Mesothelial cell of epicardium (in vitro differentiated cells): ENCODE measurements around the gene ANKDD1B. TPM values are rescaled to one million over a fixed set of nuclear protein-coding genes. Genes with fewer than 3 reads are reported as not detected.
A peak's percentile ranks its signal among the peaks of the same experiment; 100 is the strongest.

Experiments used
- DNase-seq, 2 experiments: peaks; one replicate each; pipeline ENCODE4 v3.0.0; 2021; ENCODE audit warnings: low spot score in 2 of 2; ENCODE audit not compliant: unreplicated experiment in 2 of 2
- H3K27ac Mint-ChIP-seq: 2 replicates; pipeline ENCODE4 v1.8.0; 2021; ENCODE audit warnings: mixed read lengths
- H3K27me3 Mint-ChIP-seq: 2 replicates; pipeline ENCODE4 v1.8.0; 2021; ENCODE audit warnings: low read depth, mixed read lengths
- H3K36me3 Mint-ChIP-seq: 2 replicates; pipeline ENCODE4 v1.8.0; 2021; ENCODE audit warnings: mixed read lengths
- H3K4me1 Mint-ChIP-seq: 2 replicates; pipeline ENCODE4 v1.8.0; 2021; ENCODE audit warnings: mixed read lengths
- H3K4me3 Mint-ChIP-seq: 2 replicates; pipeline ENCODE4 v1.8.0; 2021; ENCODE audit warnings: mild to moderate bottlenecking, moderate library complexity, mixed read lengths
- H3K9me3 Mint-ChIP-seq: 2 replicates; pipeline ENCODE4 v1.8.0; 2021; ENCODE audit warnings: mixed read lengths
- total RNA-seq: library from RNA; stranded (reverse); gene quantifications from 3 replicates; pipeline ENCODE4 v1.2.1, GENCODE V29; 2021
- TF ChIP-seq, protein P1 (sequence below): fragments of 200-600 bp; sonication (generic); IDR thresholded peaks from one replicate; pipeline ENCODE4 v1.5.0; 2021; ENCODE audit warnings: antibody characterized with exemption; ENCODE audit not compliant: unreplicated experiment

ANKDD1B gene
- total RNA-seq, 1 donor from 2014 or later, result 1.1 TPM

DNA sequence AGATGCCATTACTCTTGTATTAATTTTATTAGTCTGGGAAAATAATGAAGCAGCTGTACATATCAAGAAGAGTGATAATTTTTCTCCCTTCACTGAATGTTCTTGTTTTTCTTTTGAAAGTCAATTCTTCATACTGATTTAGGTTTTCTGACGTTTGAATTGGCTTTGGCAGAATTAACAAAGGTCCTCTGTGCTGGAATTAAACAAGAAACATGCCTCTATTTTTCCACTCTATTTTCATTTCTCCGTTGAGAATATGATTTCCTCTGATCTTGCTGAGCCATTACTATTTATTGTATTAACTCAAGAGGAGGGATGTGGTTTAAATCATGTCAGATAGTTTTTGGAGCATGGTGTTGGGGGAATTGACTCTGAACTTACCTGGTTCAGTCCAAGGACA is 42.3 kb downstream of the ANKDD1B start:
- peak overlapping the region; percentile 56 for H3K27ac Mint-ChIP-seq
- H3K36me3 Mint-ChIP-seq, result no peaks in the 10 kb centered on the region
- H3K27me3 Mint-ChIP-seq, result no peaks in the 10 kb centered on the region
- no peak for DNase-seq
- peaks cover under 1% of the 10 kb centered on the region for H3K9me3 Mint-ChIP-seq
- no peak overlapping the region for H3K4me3 Mint-ChIP-seq
- peaks cover 47% of the 10 kb centered on the region for H3K4me1 Mint-ChIP-seq
- TF ChIP-seq, protein P1, sequence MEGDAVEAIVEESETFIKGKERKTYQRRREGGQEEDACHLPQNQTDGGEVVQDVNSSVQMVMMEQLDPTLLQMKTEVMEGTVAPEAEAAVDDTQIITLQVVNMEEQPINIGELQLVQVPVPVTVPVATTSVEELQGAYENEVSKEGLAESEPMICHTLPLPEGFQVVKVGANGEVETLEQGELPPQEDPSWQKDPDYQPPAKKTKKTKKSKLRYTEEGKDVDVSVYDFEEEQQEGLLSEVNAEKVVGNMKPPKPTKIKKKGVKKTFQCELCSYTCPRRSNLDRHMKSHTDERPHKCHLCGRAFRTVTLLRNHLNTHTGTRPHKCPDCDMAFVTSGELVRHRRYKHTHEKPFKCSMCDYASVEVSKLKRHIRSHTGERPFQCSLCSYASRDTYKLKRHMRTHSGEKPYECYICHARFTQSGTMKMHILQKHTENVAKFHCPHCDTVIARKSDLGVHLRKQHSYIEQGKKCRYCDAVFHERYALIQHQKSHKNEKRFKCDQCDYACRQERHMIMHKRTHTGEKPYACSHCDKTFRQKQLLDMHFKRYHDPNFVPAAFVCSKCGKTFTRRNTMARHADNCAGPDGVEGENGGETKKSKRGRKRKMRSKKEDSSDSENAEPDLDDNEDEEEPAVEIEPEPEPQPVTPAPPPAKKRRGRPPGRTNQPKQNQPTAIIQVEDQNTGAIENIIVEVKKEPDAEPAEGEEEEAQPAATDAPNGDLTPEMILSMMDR, result no peak

- Mint-ChIP-seq H3K4me3 (no peak overlapping the region), H3K27ac (no peak overlapping the region), H3K9me3 (no peaks in the 10 kb centered on the region), H3K4me1 (peaks cover 55% of the 10 kb centered on the region), H3K36me3 (no peaks in the 10 kb centered on the region), H3K27me3 (no peaks in the 10 kb centered on the region)
- no peak for DNase-seq
- TF ChIP-seq, protein P1, result no peak
These were observed 43.5 kb downstream of the ANKDD1B start for GRCh38 chr5:75654693-75655295.

GRCh38 chr5:75656311-75657003 is 45.2 kb downstream of the ANKDD1B start:
- Mint-ChIP-seq H3K27me3 (no peaks in the 10 kb centered on the region), H3K27ac (peak overlapping the region; percentile 66), H3K36me3 (no peaks in the 10 kb centered on the region), H3K4me1 (peaks cover 55% of the 10 kb centered on the region), H3K9me3 (no peaks in the 10 kb centered on the region), H3K4me3 (peak overlapping the region; percentile 51)
- TF ChIP-seq, protein P1, result no peak
- no peak for DNase-seq

- TF ChIP-seq, protein P1, result no peak
These were observed 48.7 kb downstream of the ANKDD1B start for GRCh38 chr5:75659791-75660450.

GRCh38 chr5:75660678-75661465 is 49.6 kb downstream of the ANKDD1B start:
- peaks cover 42% of the 10 kb centered on the region for H3K4me1 Mint-ChIP-seq
- TF ChIP-seq, protein P1, result no peak
- H3K27me3 Mint-ChIP-seq, result no peaks in the 10 kb centered on the region
- H3K36me3 Mint-ChIP-seq, result no peaks in the 10 kb centered on the region
- no peak for DNase-seq
- no peak overlapping the region for H3K27ac Mint-ChIP-seq
- H3K9me3 Mint-ChIP-seq, result no peaks in the 10 kb centered on the region
- no peak overlapping the region for H3K4me3 Mint-ChIP-seq

More at GRCh38 chr5:75659791-75660450, 48.7 kb downstream of the ANKDD1B start:
- Mint-ChIP-seq H3K27me3 (no peaks in the 10 kb centered on the region), H3K4me3 (no peak overlapping the region), H3K27ac (no peak overlapping the region), H3K4me1 (peaks cover 50% of the 10 kb centered on the region), H3K9me3 (no peaks in the 10 kb centered on the region), H3K36me3 (no peaks in the 10 kb centered on the region)
- DNase-seq, result no peak
